Measurements from ENCODE around the gene ADD1. TPM values are rescaled to one million over a fixed set of nuclear protein-coding genes. Genes with fewer than 3 reads are reported as not detected.

ADD1 gene
- total RNA-seq, 2 experiments from 2014 or later: 252 to 255 TPM

DNA sequence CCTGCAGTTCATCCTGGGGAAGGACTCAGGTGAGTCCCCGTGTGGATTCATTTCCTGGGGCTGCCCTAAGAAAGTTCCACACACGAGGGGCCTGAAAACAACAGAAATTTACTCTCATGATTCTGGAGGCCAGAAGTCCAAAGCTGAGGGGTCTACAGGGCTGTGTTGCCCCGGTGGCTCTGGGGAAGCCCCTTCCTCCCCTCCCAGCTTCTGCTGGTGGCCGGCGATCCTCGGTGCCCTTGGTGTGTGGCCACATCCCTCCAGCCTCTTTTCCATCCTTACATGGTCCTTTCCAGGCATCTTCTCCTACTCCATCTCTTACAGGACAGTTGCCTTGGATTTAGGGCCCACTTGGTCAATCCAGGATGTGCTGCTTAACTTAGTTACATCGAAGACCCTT lies 35.6 kb upstream of the ADD1 start:
- H3K36me3 Mint-ChIP-seq (ENCODE audit: low read depth): peaks cover 10% of the 10 kb centered on the region
- H3K4me3 Mint-ChIP-seq: no peak overlapping the region
- H3K4me1 Mint-ChIP-seq (ENCODE audit: low read depth): peaks cover 19% of the 10 kb centered on the region
- no peak overlapping the region for H3K27ac Mint-ChIP-seq
- ChIA-PET CTCF (no interaction called here), POLR2A (interaction anchor here (1.5 kb wide), 1 partner anchor 20 kb away, joined by 4 read pairs; no protein-coding TSS in a partner anchor)
- no peaks in the 10 kb centered on the region for H3K9me3 Mint-ChIP-seq (ENCODE audit: insufficient read depth)
- H3K27me3 Mint-ChIP-seq (ENCODE audit: low read depth): no peaks in the 10 kb centered on the region
- no peak for ATAC-seq
- no peak for DNase-seq

DNA sequence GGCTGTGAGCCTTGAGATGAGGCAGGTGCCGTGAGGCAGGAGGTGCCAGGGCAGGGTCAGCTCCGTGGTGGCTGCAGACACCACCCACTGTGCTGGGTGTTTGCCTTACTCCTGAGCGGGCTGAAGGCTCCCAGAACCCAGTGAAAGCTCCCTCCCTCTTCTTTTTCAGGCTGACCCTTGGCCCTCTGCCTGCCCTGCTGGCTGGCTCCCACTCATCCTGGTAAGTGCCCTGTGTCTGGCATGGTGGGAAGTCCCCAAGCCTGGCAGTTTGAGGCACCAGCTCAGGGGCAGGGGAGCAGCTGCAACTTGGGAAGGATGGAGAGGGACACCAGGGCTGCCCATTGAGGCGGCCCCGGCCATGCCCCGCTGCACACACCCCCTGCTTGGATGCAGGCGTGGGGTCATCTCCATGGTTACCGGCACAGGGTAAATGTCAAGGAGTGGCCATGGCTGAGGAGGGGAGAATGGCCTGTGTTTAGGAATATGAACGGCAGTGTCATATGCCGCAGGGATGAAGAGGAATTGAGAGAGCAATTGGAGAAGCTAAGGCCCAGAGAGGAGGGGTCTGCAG lies 33.9 kb upstream of the ADD1 start:
- DNase-seq (no peak), ATAC-seq (no peak)
- no peaks in the 10 kb centered on the region for H3K27me3 Mint-ChIP-seq (ENCODE audit: low read depth)
- peaks cover 27% of the 10 kb centered on the region for H3K36me3 Mint-ChIP-seq (ENCODE audit: low read depth)
- H3K9me3 Mint-ChIP-seq (ENCODE audit: insufficient read depth): no peaks in the 10 kb centered on the region
- no peak overlapping the region for H3K4me3 Mint-ChIP-seq
- H3K4me1 Mint-ChIP-seq (ENCODE audit: low read depth): peaks cover 36% of the 10 kb centered on the region
- H3K27ac Mint-ChIP-seq: peak overlapping the region; percentile 66
- CTCF ChIA-PET: interaction anchor here (0.7 kb wide), 1 partner anchor 9 kb away, joined by 4 read pairs; no protein-coding TSS in a partner anchor
- POLR2A ChIA-PET: interaction anchor here (1.3 to 4.2 kb wide), 2 partner anchors 9 to 12 kb away, joined by 4 to 30 read pairs; no protein-coding TSS in a partner anchor

DNA sequence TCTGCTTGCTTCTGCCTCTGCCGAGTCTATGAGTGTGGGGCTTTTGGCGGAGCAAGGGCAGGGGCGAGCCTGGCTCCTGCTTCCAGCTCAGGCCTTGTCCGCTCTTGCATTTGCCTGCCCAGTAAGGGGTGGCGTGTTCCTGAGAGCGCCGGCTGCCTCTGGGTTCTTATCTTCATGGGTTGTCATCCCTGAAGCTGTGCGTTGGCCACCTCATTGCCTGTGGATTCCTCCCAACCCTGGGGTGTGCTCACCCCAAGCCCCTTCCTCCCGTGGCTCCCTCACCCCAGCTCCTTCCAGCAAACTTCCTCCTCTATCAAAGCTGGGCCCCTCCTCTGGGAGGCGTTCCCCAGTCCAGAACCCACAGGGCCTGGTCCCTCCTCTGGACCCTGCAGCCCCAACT lies 33.3 kb upstream of the ADD1 start:
- H3K4me3 Mint-ChIP-seq: no peak overlapping the region
- H3K4me1 Mint-ChIP-seq (ENCODE audit: low read depth): peaks cover 43% of the 10 kb centered on the region
- DNase-seq (no peak), ATAC-seq (no peak)
- H3K27ac Mint-ChIP-seq: peak overlapping the region; percentile 98
- no peaks in the 10 kb centered on the region for H3K27me3 Mint-ChIP-seq (ENCODE audit: low read depth)
- H3K36me3 Mint-ChIP-seq (ENCODE audit: low read depth): peaks cover 32% of the 10 kb centered on the region
- ChIA-PET POLR2A (interaction anchor here (1.3 to 4.2 kb wide), 2 partner anchors 10 to 12 kb away, joined by 4 to 30 read pairs; no protein-coding TSS in a partner anchor), CTCF (interaction anchor here (0.7 to 1.9 kb wide), 2 partner anchors 8 to 47 kb away, joined by 4 to 5 read pairs; no protein-coding TSS in a partner anchor)
- no peaks in the 10 kb centered on the region for H3K9me3 Mint-ChIP-seq (ENCODE audit: insufficient read depth)

DNA sequence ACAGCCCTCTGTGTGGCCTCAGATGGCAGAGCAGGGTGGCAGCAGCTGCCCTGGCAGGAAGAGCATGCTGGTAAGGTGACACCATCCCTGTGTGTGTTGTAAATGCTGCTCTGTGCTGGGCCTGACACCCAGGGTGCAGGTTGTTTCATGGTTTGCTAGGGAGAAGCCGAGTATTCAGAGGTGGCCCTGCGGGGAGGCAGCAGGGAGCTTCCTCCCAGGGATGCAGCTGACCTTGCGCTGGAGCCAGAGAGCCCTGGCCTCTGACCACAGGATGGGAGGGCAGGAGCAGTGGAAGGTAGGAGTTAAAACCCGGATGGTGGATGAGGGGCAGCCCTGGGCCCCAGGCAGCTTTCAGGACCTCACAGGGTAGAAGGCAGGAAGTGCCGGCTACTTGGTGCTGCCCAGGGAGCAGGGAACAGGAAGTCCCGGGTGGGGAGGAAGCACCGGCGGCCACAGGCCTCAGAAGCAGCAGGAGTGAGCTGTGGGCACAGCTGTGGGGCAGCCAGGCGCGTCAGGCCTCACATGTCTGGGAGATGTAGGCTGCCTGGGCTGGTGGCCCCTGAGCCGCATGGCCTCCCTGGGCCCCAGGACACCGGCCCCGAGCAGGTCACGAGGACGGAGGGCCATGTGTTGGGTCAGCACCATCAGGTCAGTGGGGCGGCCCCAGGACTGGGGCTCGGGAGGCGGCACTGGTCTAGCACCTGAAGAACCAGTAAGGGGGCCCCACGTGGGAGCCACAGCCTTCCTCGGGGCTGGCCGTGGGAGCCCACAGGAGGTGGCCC lies 31.6 kb upstream of the ADD1 start:
- Mint-ChIP-seq H3K27ac (peak overlapping the region; percentile 98), H3K4me1 (ENCODE audit: low read depth) (peaks cover 58% of the 10 kb centered on the region), H3K9me3 (ENCODE audit: insufficient read depth) (no peaks in the 10 kb centered on the region), H3K27me3 (ENCODE audit: low read depth) (no peaks in the 10 kb centered on the region), H3K36me3 (ENCODE audit: low read depth) (peaks cover 45% of the 10 kb centered on the region), H3K4me3 (peak overlapping the region; percentile 92)
- ATAC-seq (peak; percentile 85), DNase-seq (peak; percentile 82)
- ChIA-PET CTCF (interaction anchor here (0.7 to 1.9 kb wide), 5 partner anchors 13 to 130 kb away, joined by 3 to 5 read pairs (median 4); no protein-coding TSS in a partner anchor), POLR2A (interaction anchor here (0.7 to 4.2 kb wide), 5 partner anchors 9 to 42 kb away, joined by 3 to 30 read pairs (median 5); no protein-coding TSS in a partner anchor)

DNA sequence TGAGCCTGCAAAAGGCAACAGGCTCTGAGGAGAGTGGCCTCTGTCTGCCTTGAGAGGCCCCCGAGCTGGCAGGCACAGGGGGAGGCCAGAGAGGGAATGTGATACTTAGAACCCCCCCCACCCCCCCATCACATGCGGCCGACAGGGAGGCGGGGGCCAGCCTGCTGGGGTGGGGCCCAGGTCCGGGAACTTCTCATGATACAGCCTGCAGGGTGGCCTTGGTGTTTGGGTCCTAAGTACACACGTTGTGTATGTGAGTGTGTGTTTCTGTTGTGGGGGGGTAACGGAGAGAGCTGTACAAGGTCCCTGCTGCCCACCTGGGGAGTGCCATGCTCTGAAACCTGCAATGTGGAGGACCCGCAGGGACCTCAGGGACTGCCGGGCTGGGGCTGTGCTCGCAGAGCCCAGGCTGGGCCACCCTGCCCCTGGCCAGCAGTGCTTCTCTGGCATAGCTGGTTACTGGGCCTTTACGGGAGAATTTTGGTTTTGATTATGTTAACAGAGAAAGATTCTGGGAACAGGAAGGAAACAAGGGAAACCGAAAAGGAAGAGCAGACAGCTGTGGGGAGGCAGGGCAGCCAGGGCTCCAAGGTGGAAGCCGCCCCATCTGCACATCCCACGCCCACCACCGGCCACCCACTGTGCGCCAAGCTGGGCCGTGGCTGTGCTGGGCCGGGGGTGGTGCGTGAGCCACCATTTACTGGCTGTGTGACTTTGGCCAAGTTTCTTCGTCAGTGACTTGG lies 30.9 kb upstream of the ADD1 start:
- DNase-seq: no peak
- peak overlapping the region; percentile 98 for H3K27ac Mint-ChIP-seq
- no peaks in the 10 kb centered on the region for H3K9me3 Mint-ChIP-seq (ENCODE audit: insufficient read depth)
- ChIA-PET POLR2A (interaction anchor here (0.7 to 4.2 kb wide), 8 partner anchors 9 to 67 kb away, joined by 3 to 30 read pairs (median 6); no protein-coding TSS in a partner anchor), CTCF (interaction anchor here (1.1 to 1.7 kb wide), 4 partner anchors 14 to 123 kb away, joined by 3 to 6 read pairs (median 4); no protein-coding TSS in a partner anchor)
- H3K4me1 Mint-ChIP-seq (ENCODE audit: low read depth): peaks cover 66% of the 10 kb centered on the region
- ATAC-seq: peak; percentile 16
- H3K27me3 Mint-ChIP-seq (ENCODE audit: low read depth): no peaks in the 10 kb centered on the region
- H3K4me3 Mint-ChIP-seq: peak overlapping the region; percentile 92
- H3K36me3 Mint-ChIP-seq (ENCODE audit: low read depth): peaks cover 51% of the 10 kb centered on the region

DNA sequence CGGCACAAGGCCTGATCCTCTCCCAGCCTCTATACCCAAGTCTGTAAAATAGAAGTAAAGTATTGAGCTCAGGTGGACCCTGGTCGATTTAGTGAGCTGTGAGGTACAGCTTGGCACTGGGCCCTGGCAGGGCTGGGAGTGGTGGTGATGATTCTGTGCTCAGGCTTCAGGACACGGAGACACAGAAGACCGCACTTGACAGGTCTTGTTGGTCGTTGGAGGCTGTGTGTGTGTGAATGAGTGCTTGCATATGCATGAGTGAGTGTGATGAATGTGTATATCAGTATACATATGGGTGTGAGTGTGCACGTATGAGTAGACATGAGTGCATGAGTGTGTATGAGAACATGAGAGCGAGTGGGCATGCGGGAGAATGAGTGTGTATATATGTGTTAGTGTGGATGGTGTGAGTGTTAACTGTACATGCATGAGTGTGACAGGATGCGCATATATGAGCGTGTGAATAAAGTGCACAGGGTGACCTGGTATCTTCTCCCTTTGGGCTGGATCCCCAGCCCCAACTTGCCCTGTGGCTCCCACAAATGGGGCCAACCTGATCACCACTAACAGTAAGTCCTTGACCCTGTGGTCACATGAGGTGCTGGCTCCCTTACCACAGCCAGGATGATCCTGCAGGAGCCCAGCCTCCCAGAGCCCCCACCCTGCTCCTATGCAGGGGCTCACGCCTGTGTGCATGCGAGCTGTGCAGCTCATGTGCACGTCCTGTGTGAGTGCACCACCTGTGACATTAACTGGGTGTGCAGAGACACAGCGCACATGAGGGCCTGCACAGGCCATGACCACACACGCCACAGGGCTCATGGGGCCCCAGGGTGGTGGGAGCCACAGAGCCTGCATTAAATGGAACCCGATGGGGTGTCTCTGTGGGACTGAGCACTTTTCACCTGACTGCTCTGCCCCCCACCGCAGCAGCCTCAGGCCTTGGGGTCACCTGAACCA lies 29.9 kb upstream of the ADD1 start:
- Mint-ChIP-seq H3K27ac (peak overlapping the region; percentile 98), H3K36me3 (ENCODE audit: low read depth) (peaks cover 51% of the 10 kb centered on the region), H3K27me3 (ENCODE audit: low read depth) (no peaks in the 10 kb centered on the region), H3K4me1 (ENCODE audit: low read depth) (peaks cover 66% of the 10 kb centered on the region), H3K9me3 (ENCODE audit: insufficient read depth) (no peaks in the 10 kb centered on the region), H3K4me3 (peak overlapping the region; percentile 92)
- ATAC-seq: no peak
- no peak for DNase-seq
- ChIA-PET POLR2A (interaction anchor here (0.6 to 4.2 kb wide), 7 partner anchors 16 to 1091 kb away, joined by 3 to 30 read pairs (median 4); partner anchors contain the start of gene ADD1), CTCF (interaction anchor here (1.3 to 1.7 kb wide), 3 partner anchors 15 to 122 kb away, joined by 4 to 6 read pairs (median 4); no protein-coding TSS in a partner anchor)

DNA sequence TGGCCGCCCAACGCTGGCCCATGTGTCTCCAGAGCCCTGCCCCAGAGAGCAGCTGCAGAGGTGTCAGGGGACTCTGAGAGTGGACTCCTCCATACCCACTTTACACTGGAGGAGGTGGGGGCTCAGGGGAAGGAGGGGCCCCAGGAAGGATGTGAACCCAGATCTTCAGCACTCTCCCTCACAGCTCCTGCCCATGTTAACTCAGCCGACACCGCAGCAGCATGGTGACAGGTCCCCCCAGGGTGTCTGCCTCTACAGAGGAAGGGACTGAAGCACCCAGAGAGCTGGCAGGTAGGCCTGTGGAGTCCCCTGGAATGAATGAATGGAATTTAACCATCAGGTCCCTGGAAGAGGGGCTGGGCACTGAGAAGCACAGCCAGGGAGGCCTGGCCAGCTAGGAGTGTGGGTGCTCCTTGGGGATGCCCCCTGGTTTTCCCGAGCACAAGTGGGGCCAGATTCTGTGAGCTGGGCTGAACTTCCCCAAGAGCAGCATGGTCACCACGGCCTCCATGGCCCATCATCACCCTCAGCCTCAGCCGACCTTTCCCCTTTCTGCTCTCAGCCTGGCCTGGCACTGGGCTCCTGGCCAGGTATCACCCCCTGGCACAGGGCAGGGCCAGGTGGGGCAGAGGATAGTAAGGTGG lies 28.9 kb upstream of the ADD1 start:
- CTCF ChIA-PET: no interaction called here
- POLR2A ChIA-PET: interaction anchor here (0.6 to 2.4 kb wide), 2 partner anchors 24 to 1092 kb away, joined by 3 to 8 read pairs; no protein-coding TSS in a partner anchor
- H3K36me3 Mint-ChIP-seq (ENCODE audit: low read depth): peaks cover 55% of the 10 kb centered on the region
- no peaks in the 10 kb centered on the region for H3K27me3 Mint-ChIP-seq (ENCODE audit: low read depth)
- H3K4me1 Mint-ChIP-seq (ENCODE audit: low read depth): peaks cover 73% of the 10 kb centered on the region
- peak overlapping the region; percentile 92 for H3K4me3 Mint-ChIP-seq
- peak overlapping the region; percentile 98 for H3K27ac Mint-ChIP-seq
- DNase-seq (peak; percentile 44), ATAC-seq (no peak)
- no peaks in the 10 kb centered on the region for H3K9me3 Mint-ChIP-seq (ENCODE audit: insufficient read depth)

DNA sequence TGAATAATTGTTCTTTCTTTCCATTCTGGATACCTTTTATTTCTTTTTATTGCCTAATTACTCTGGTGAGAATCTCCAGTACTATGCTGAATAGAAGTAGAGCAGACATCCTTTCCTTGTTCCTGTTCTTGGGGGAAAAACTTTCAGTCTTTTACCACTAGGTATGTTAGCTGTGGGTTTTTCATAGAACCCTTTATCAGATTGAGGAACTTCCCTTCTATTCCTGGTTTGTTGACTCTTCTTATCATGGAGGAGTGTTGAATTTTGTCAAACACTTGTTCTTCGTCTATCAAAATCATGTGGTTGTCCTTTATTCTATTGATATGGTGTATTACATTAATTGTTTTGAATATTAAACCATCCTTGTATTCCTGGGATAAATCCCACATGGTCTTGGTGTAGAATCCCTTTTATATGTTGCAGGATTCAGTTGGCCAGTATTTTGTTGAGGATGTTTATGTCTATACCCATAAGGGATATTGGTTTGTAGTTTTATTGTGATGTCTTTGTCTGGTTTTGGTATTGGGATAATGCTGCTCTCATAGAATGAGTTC lies 27.2 kb upstream of the ADD1 start:
- POLR2A ChIA-PET: no interaction called here
- H3K9me3 Mint-ChIP-seq (ENCODE audit: insufficient read depth): no peaks in the 10 kb centered on the region
- peaks cover 69% of the 10 kb centered on the region for H3K4me1 Mint-ChIP-seq (ENCODE audit: low read depth)
- DNase-seq (no peak), ATAC-seq (no peak)
- H3K27me3 Mint-ChIP-seq (ENCODE audit: low read depth): no peaks in the 10 kb centered on the region
- peaks cover 55% of the 10 kb centered on the region for H3K36me3 Mint-ChIP-seq (ENCODE audit: low read depth)
- CTCF ChIA-PET: no interaction called here
- peak overlapping the region; percentile 62 for H3K27ac Mint-ChIP-seq
- H3K4me3 Mint-ChIP-seq: peak overlapping the region; percentile 73

DNA sequence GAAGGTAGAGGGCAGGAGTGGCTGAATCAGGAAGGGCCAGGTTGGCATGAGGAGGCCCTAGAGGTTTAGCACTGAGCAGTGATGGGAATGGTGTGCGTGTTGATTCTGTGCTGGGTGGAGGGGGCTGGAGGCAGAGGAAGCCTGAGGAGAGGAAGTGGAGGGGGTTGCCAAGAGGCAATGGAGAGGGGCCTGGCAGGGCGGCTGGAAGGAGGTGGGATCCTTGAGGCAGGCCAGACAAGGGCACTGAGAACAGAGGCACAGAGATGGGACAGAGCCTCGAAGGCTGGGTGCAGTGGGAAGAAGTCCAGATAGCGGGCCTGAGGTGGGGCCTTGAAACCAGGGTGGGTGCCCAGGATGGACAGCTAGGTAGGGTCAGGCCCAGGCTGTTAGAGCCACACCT lies 26.5 kb upstream of the ADD1 start:
- ATAC-seq (no peak), DNase-seq (no peak)
- ChIA-PET CTCF (no interaction called here), POLR2A (no interaction called here)
- H3K4me1 Mint-ChIP-seq (ENCODE audit: low read depth): peaks cover 63% of the 10 kb centered on the region
- H3K36me3 Mint-ChIP-seq (ENCODE audit: low read depth): peaks cover 52% of the 10 kb centered on the region
- H3K27me3 Mint-ChIP-seq (ENCODE audit: low read depth): no peaks in the 10 kb centered on the region
- no peaks in the 10 kb centered on the region for H3K9me3 Mint-ChIP-seq (ENCODE audit: insufficient read depth)
- H3K27ac Mint-ChIP-seq: peak overlapping the region; percentile 62
- peak overlapping the region; percentile 73 for H3K4me3 Mint-ChIP-seq

DNA sequence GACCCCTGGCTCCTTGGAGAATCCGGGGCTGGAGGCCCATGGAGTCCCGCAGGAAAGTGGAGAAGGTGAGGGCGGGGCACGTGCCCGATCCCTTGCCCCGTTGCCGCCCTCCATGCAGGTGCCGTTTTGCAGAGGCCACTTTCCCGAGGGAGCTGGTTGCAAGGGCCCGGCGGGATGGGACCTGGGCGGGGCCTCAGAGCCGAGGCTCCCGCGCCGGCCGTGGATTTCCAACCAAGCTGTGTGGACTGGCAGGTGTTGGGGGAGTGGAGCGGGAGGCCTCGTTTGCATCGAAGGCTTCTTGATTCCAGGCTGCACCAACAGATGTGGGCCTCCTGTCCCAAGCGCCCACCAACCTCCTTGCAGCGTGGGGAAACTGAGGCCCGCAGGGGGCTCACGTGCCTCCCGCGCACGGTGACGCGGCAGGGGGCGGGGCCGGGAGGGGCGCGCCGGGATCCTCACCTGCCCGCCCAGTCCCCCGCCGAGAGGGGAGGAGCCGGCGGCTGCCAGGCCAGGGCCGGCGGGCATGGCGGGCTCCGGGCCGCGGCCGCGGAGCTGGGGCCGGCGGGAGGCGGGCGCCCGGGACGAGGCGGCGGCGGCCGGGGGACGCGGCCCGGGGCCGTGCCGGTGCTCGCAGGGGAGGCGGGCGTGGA lies 25.8 kb upstream of the ADD1 start:
- ChIA-PET CTCF (interaction anchor here (1.1 to 1.6 kb wide), 2 partner anchors 8 to 54 kb away, joined by 3 to 4 read pairs; no protein-coding TSS in a partner anchor), POLR2A (no interaction called here)
- Mint-ChIP-seq H3K36me3 (ENCODE audit: low read depth) (peaks cover 53% of the 10 kb centered on the region), H3K4me3 (peak overlapping the region; percentile 73), H3K9me3 (ENCODE audit: insufficient read depth) (no peaks in the 10 kb centered on the region), H3K27me3 (ENCODE audit: low read depth) (no peaks in the 10 kb centered on the region), H3K4me1 (ENCODE audit: low read depth) (peaks cover 63% of the 10 kb centered on the region), H3K27ac (peak overlapping the region; percentile 62)
- DNase-seq (no peak), ATAC-seq (peak; percentile 40)
